H9 (cell line): ENCODE data around the gene TMEM17. TPM values are rescaled to one million over a fixed set of nuclear protein-coding genes. Genes with fewer than 3 reads are reported as not detected.
A peak's percentile ranks its signal among the peaks of the same experiment; 100 is the strongest.

Experiments used
- DNase-seq: peaks from one replicate; pipeline ENCODE4 v3.0.0-alpha.2; 2017
- H2AFZ ChIP-seq: one replicate; pipeline ENCODE4 v1.6.1; 2013; ENCODE audit warnings: mild to moderate bottlenecking, low read length, control low read depth, moderate library complexity
- H2AK5ac ChIP-seq: 2 replicates; pipeline ENCODE4 v1.6.1; 2013; ENCODE audit warnings: low read length, control low read depth, mixed read lengths; ENCODE audit not compliant: insufficient read length
- H2BK120ac ChIP-seq: one replicate; pipeline ENCODE4 v1.6.1; 2013; ENCODE audit warnings: low read depth, mild to moderate bottlenecking, low read length, control low read depth, inconsistent platforms; ENCODE audit not compliant: poor library complexity, severe bottlenecking
- H2BK12ac ChIP-seq: 2 replicates; pipeline ENCODE4 v1.6.1; 2013; ENCODE audit warnings: low read length, control low read depth, mixed read lengths, low read depth; ENCODE audit not compliant: insufficient read length
- H2BK15ac ChIP-seq: 2 replicates; pipeline ENCODE4 v1.6.1; 2013; ENCODE audit warnings: low read depth, low read length, control low read depth
- H2BK20ac ChIP-seq: one replicate; pipeline ENCODE4 v1.6.1; 2013; ENCODE audit warnings: low read depth, mild to moderate bottlenecking, low read length, control low read depth, inconsistent platforms; ENCODE audit not compliant: poor library complexity, severe bottlenecking
- H2BK5ac ChIP-seq: 2 replicates; pipeline ENCODE4 v1.6.1; 2013; ENCODE audit warnings: low read length, control low read depth, mixed read lengths; ENCODE audit not compliant: insufficient read length
- H3K14ac ChIP-seq: 2 replicates; pipeline ENCODE4 v1.6.1; 2013; ENCODE audit warnings: low read length, control low read depth; ENCODE audit not compliant: insufficient read depth
- H3K18ac ChIP-seq: 2 replicates; pipeline ENCODE4 v1.6.1; 2013; ENCODE audit warnings: low read depth, mild to moderate bottlenecking, mixed read lengths, low read length, control low read depth; ENCODE audit not compliant: insufficient read length
- H3K23ac ChIP-seq: 2 replicates; pipeline ENCODE4 v1.6.1; 2013; ENCODE audit warnings: low read length, control low read depth, mixed read lengths, low read depth; ENCODE audit not compliant: insufficient read length
- H3K23me2 ChIP-seq: 2 replicates; pipeline ENCODE4 v1.6.1; 2013; ENCODE audit warnings: low read depth, mild to moderate bottlenecking, mixed read lengths, low read length, control low read depth; ENCODE audit not compliant: insufficient read length, poor library complexity, severe bottlenecking
- H3K27ac ChIP-seq: 2 replicates; pipeline ENCODE4 v1.5.1; 2013; ENCODE audit warnings: low read length, control low read depth, mixed read lengths, low read depth; ENCODE audit not compliant: insufficient read length
- H3K27me3 ChIP-seq: 2 replicates; pipeline ENCODE4 v1.6.1; 2013; ENCODE audit warnings: low read length, control low read depth, inconsistent platforms; ENCODE audit not compliant: insufficient read depth
- H3K4ac ChIP-seq: 2 replicates; pipeline ENCODE4 v1.6.1; 2013; ENCODE audit warnings: low read depth, mild to moderate bottlenecking, control low read depth, inconsistent platforms, low read length, moderate library complexity
- H3K4me1 ChIP-seq: 2 replicates; pipeline ENCODE4 v1.6.1; 2013; ENCODE audit warnings: low read length, control low read depth, inconsistent platforms; ENCODE audit not compliant: insufficient read depth
- H3K4me2 ChIP-seq: 2 replicates; pipeline ENCODE4 v1.6.1; 2013; ENCODE audit warnings: low read length, control low read depth, mixed read lengths; ENCODE audit not compliant: insufficient read length, insufficient read depth
- H3K56ac ChIP-seq: 2 replicates; pipeline ENCODE4 v1.6.1; 2013; ENCODE audit warnings: low read depth, mild to moderate bottlenecking, mixed read lengths, low read length, control low read depth; ENCODE audit not compliant: insufficient read length
- H3K79me1 ChIP-seq: 2 replicates; pipeline ENCODE4 v1.6.1; 2013; ENCODE audit warnings: low read depth, mild to moderate bottlenecking, moderate library complexity, low read length, control low read depth, inconsistent platforms; ENCODE audit not compliant: insufficient read depth, poor library complexity, severe bottlenecking
- H3K79me2 ChIP-seq: 2 replicates; pipeline ENCODE4 v1.6.1; 2013; ENCODE audit warnings: low read length, control low read depth, inconsistent platforms; ENCODE audit not compliant: insufficient read depth
- H3K9ac ChIP-seq: 2 replicates; pipeline ENCODE4 v1.6.1; 2013; ENCODE audit warnings: low read length, control low read depth, mixed read lengths; ENCODE audit not compliant: insufficient read length; ENCODE audit errors: extremely low read depth
- H3K9me3 ChIP-seq: one replicate; pipeline ENCODE4 v1.6.1; 2013; ENCODE audit warnings: low read depth, low read length, inconsistent platforms; ENCODE audit not compliant: control insufficient read depth
- H3T11ph ChIP-seq: one replicate; pipeline ENCODE4 v1.6.1; 2013; ENCODE audit warnings: mild to moderate bottlenecking, low read length, control low read depth, inconsistent platforms
- H4K20me1 ChIP-seq: one replicate; pipeline ENCODE4 v1.6.1; 2013; ENCODE audit not compliant: control insufficient read depth, insufficient read length, insufficient read depth
- H4K5ac ChIP-seq: 2 replicates; pipeline ENCODE4 v1.6.1; 2013; ENCODE audit warnings: low read depth, mild to moderate bottlenecking, mixed read lengths, low read length, control low read depth; ENCODE audit not compliant: insufficient read length
- H4K8ac ChIP-seq: replicated peaks from 2 replicates; pipeline ENCODE4 v1.6.1; 2013; ENCODE audit warnings: low read length, control low read depth, mixed read lengths, low read depth; ENCODE audit not compliant: insufficient read length
- H4K91ac ChIP-seq: 2 replicates; pipeline ENCODE4 v1.6.1; 2013; ENCODE audit warnings: low read depth, mild to moderate bottlenecking, moderate library complexity, mixed read lengths, low read length, control low read depth; ENCODE audit not compliant: insufficient read length
- H3K27ac Mint-ChIP-seq, 3 experiments: 2 replicates in 2 of 3; 3 replicates in 1 of 3; pipeline ENCODE4 v1.8.0; 2020 to 2021; ENCODE audit warnings: mixed read lengths in 3 of 3, mild to moderate bottlenecking in 1 of 3, moderate library complexity in 1 of 3
- H3K27me3 Mint-ChIP-seq: 2 replicates; pipeline ENCODE4 v1.8.0; 2021; ENCODE audit warnings: low read depth, mild to moderate bottlenecking, moderate library complexity, mixed read lengths
- H3K36me3 Mint-ChIP-seq, 3 experiments: 2 replicates in 2 of 3; 3 replicates in 1 of 3; pipeline ENCODE4 v1.8.0; 2020 to 2021; ENCODE audit warnings: low read depth in 3 of 3, mixed read lengths in 3 of 3; ENCODE audit not compliant: insufficient read depth in 1 of 3
- H3K4me1 Mint-ChIP-seq, 2 experiments: 2 replicates each; pipeline ENCODE4 v1.8.0; 2020; ENCODE audit warnings: mixed read lengths in 2 of 2
- H3K4me3 Mint-ChIP-seq, 2 experiments: 2 replicates in 1 of 2; 3 replicates in 1 of 2; pipeline ENCODE4 v1.8.0; 2020 to 2021; ENCODE audit warnings: mild to moderate bottlenecking in 2 of 2, mixed read lengths in 2 of 2, moderate library complexity in 1 of 2
- H3K9me3 Mint-ChIP-seq, 2 experiments: 2 replicates in 1 of 2; 3 replicates in 1 of 2; pipeline ENCODE4 v1.8.0; 2020; ENCODE audit warnings: mild to moderate bottlenecking in 2 of 2, mixed read lengths in 2 of 2, moderate library complexity in 1 of 2
- CTCF ChIP-seq: fragments of 200-600 bp; sonication (generic); conservative IDR thresholded peaks from 3 replicates; pipeline ENCODE4 v1.8.0; 2021; ENCODE audit warnings: antibody characterized with exemption, mild to moderate bottlenecking
- WGBS: extraction: QIAGEN DNeasy Blood & Tissue Kit; methylation state at CpG from one replicate; pipeline ENCODE4 v1.1.7; 2013; ENCODE audit warnings: missing lambda C conversion rate, low lambda C conversion rate, mixed read lengths; ENCODE audit not compliant: insufficient read length; ENCODE audit errors: extremely low coverage; 5-methylcytosine and 5-hydroxymethylcytosine counted together
- total RNA-seq: library from RNA; stranded (reverse); gene quantifications from 2 replicates; pipeline ENCODE4 v1.2.1, GENCODE V29; 2021

The TMEM17 gene
- total RNA-seq, 1 experiment from 2014 or later = 1.3 TPM

GRCh38 chr2:62461707-62462106 is 44.3 kb downstream of the TMEM17 start:
- peaks cover 4% of the 10 kb centered on the region for H3K23me2 ChIP-seq
- H3K56ac ChIP-seq = no peak overlapping the region
- H2BK12ac ChIP-seq = no peak overlapping the region
- peaks cover 8% of the 10 kb centered on the region; the same call in 1 of the 2 replicates for H3K4me1 ChIP-seq
- H2AFZ ChIP-seq = no peak overlapping the region
- H3K23ac ChIP-seq = no peak overlapping the region
- no peak overlapping the region for H3K14ac ChIP-seq
- H4K8ac ChIP-seq = no peak overlapping the region
- no peak overlapping the region for H3T11ph ChIP-seq
- no peak overlapping the region for H2BK20ac ChIP-seq
- H4K5ac ChIP-seq = no peak overlapping the region
- no peaks in the 10 kb centered on the region for H3K9me3 ChIP-seq
- WGBS = no CpG with 5 or more reads among the region's 4 CpGs
- peaks cover 11% of the 10 kb centered on the region for H3K27me3 Mint-ChIP-seq
- no peaks in the 10 kb centered on the region; a peak in 1 of 7 replicates for H3K36me3 Mint-ChIP-seq
- no peaks in the 10 kb centered on the region for H4K20me1 ChIP-seq
- no peak overlapping the region for H4K91ac ChIP-seq
- H3K27ac ChIP-seq = no peak overlapping the region
- no peak overlapping the region for H2AK5ac ChIP-seq
- H3K4ac ChIP-seq = no peak overlapping the region
- no peak overlapping the region for H3K9ac ChIP-seq
- peak overlapping the region in 2 of 3 experiments; percentile 31 to 39; a peak in 2 of 7 replicates for H3K27ac Mint-ChIP-seq
- H3K4me3 Mint-ChIP-seq = no peak overlapping the region
- no peaks in the 10 kb centered on the region for H3K27me3 ChIP-seq
- TF ChIP-seq CTCF = no peak
- no peak overlapping the region for H2BK15ac ChIP-seq
- H2BK5ac ChIP-seq = no peak overlapping the region
- H3K9me3 Mint-ChIP-seq = no peaks in the 10 kb centered on the region
- no peak overlapping the region for H3K18ac ChIP-seq
- H3K4me2 ChIP-seq = no peak overlapping the region
- no peaks in the 10 kb centered on the region for H3K79me2 ChIP-seq
- no peak for DNase-seq
- no peak overlapping the region for H2BK120ac ChIP-seq
- H3K4me1 Mint-ChIP-seq = peaks cover 49% of the 10 kb centered on the region in 2 experiments
- no peaks in the 10 kb centered on the region for H3K79me1 ChIP-seq
